PC-9 (cell line): ENCODE data around the gene LRTM1.

Source experiments
- EZH2 ChIP-seq: fragments of 200-600 bp; sonication (generic); IDR thresholded peaks from 2 replicates; pipeline ENCODE4 v1.8.0; 2017; ENCODE audit warnings: antibody characterized with exemption, low read depth
- TF ChIP-seq, protein P1 (sequence below): fragments of 200-600 bp; sonication (generic); conservative IDR thresholded peaks from 2 replicates; pipeline ENCODE4 v1.6.1; 2017; ENCODE audit warnings: mixed run types, antibody characterized with exemption, mild to moderate bottlenecking, moderate library complexity

GRCh38 chr3:54897028-54897711 lies 30.7 kb downstream of the LRTM1 start:
- TF ChIP-seq, protein P1, sequence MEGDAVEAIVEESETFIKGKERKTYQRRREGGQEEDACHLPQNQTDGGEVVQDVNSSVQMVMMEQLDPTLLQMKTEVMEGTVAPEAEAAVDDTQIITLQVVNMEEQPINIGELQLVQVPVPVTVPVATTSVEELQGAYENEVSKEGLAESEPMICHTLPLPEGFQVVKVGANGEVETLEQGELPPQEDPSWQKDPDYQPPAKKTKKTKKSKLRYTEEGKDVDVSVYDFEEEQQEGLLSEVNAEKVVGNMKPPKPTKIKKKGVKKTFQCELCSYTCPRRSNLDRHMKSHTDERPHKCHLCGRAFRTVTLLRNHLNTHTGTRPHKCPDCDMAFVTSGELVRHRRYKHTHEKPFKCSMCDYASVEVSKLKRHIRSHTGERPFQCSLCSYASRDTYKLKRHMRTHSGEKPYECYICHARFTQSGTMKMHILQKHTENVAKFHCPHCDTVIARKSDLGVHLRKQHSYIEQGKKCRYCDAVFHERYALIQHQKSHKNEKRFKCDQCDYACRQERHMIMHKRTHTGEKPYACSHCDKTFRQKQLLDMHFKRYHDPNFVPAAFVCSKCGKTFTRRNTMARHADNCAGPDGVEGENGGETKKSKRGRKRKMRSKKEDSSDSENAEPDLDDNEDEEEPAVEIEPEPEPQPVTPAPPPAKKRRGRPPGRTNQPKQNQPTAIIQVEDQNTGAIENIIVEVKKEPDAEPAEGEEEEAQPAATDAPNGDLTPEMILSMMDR, result no peak
- TF ChIP-seq EZH2, result no peak
